ENCODE results near the gene JARID2. TPM values are rescaled to one million over a fixed set of nuclear protein-coding genes. Genes with fewer than 3 reads are reported as not detected.

The JARID2 gene
- total and polyA plus RNA-seq, 7 experiments from 2014 or later, result 6.9 to 39.6 (median 24.1) TPM

GRCh38 chr6:15239616-15240364 is 6.1 kb upstream of the JARID2 start:
- H3K27ac Mint-ChIP-seq, result no peak overlapping the region

DNA sequence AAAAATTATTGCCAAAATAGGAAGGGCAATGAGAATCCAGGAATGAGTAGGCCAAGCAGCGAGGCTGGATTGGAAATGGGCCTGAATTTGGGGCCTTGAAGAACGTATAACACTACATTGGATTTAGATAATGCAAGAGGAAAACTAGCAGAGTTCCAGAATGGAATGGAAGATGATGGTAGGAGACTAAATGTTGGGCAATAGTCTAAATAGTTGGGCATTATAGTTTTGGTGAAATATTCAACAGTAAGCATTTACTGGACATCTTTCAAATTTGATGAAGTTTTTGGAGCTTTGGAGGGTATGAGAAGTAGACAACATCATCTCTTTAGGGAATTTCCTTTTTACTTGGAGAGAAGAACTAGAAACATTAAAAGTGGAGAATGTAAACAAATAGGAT is 3.4 kb upstream of the JARID2 start:
- peaks cover 0 to 9% (median 0%) of the 10 kb centered on the region in 3 experiments for H3K36me3 ChIP-seq (ENCODE audit: control insufficient read depth in 2 of 3, insufficient read depth in 3 of 3, low read length in 3 of 3)
- no peak overlapping the region for H3K27ac ChIP-seq (ENCODE audit: low read depth, low read length)
- intact Hi-C loops (cut with micrococcal nuclease), result loop anchor here in 1 of 2 donors (2.0 to 10.0 kb wide), 3 partner anchors 58 to 1428 kb away; partner anchors contain the start of gene MCUR1
- H3K4me3 Mint-ChIP-seq, result no peak overlapping the region
- ChIA-PET CTCF (no interaction called here), POLR2A (interaction anchor here (1.2 kb wide), 1 partner anchor 162 kb away, joined by 4 read pairs; no protein-coding TSS in a partner anchor)
- H3K27me3 ChIP-seq (ENCODE audit: control insufficient read depth in 2 of 2, insufficient read depth in 2 of 2, low read length in 2 of 2), result no peaks in the 10 kb centered on the region
- DNase-seq (no peak), ATAC-seq (no peak)
- H3K27ac Mint-ChIP-seq, result peak overlapping the region in 1 of 9 donors; percentile 51
- H3K9me3 ChIP-seq (ENCODE audit: control insufficient read depth in 2 of 3, low read length in 3 of 3), result no peaks in the 10 kb centered on the region
- H3K4me3 ChIP-seq (ENCODE audit: low read length), result no peak overlapping the region
- peaks cover 0 to 3% (median 0%) of the 10 kb centered on the region in 5 donors for H3K36me3 Mint-ChIP-seq
- no peaks in the 10 kb centered on the region for H3K9me3 Mint-ChIP-seq
- H3K27me3 Mint-ChIP-seq, result no peaks in the 10 kb centered on the region
- peaks cover 7 to 18% (median 14%) of the 10 kb centered on the region in 7 donors for H3K4me1 Mint-ChIP-seq
- no peaks in the 10 kb centered on the region for H3K4me1 ChIP-seq (ENCODE audit: control insufficient read depth in 2 of 2, insufficient read depth in 2 of 2, low read length in 2 of 2)

More at GRCh38 chr6:15239616-15240364, 6.1 kb upstream of the JARID2 start:
- ATAC-seq, result no peak
- Mint-ChIP-seq H3K36me3 (no peaks in the 10 kb centered on the region), H3K4me3 (no peak overlapping the region), H3K4me1 (peaks cover 0 to 10% (median 5%) of the 10 kb centered on the region in 7 donors), H3K9me3 (no peaks in the 10 kb centered on the region), H3K27me3 (peaks cover 0 to 4% (median 0%) of the 10 kb centered on the region in 5 donors)
- POLR2A ChIA-PET, result interaction anchor here (0.6 to 0.7 kb wide), 2 partner anchors 10 to 66 kb away, joined by 3 to 4 read pairs; no protein-coding TSS in a partner anchor
- no peak for DNase-seq
- Histone ChIP-seq H3K27me3 (ENCODE audit: control insufficient read depth in 2 of 2, insufficient read depth in 2 of 2, low read length in 2 of 2) (no peaks in the 10 kb centered on the region), H3K4me1 (ENCODE audit: control insufficient read depth in 2 of 2, insufficient read depth in 2 of 2, low read length in 2 of 2) (no peaks in the 10 kb centered on the region), H3K27ac (ENCODE audit: low read depth, low read length) (no peak overlapping the region), H3K4me3 (ENCODE audit: low read length) (no peak overlapping the region), H3K36me3 (ENCODE audit: control insufficient read depth in 2 of 3, insufficient read depth in 3 of 3, low read length in 3 of 3) (no peaks in the 10 kb centered on the region), H3K9me3 (ENCODE audit: control insufficient read depth in 2 of 3, low read length in 3 of 3) (no peaks in the 10 kb centered on the region)
- CTCF ChIA-PET, result no interaction called here
- intact Hi-C loops (cut with micrococcal nuclease), result loop anchor here in 1 of 2 donors (10.0 kb wide), 2 partner anchors 785 to 1425 kb away; partner anchors contain the start of gene MCUR1

GRCh38 chr6:15242937-15243614 is 2.8 kb upstream of the JARID2 start:
- Mint-ChIP-seq H3K4me3 (peak overlapping the region in 6 of 10 donors; percentile 19 to 100 (median 48)), H3K9me3 (no peaks in the 10 kb centered on the region), H3K27ac (peak overlapping the region in 2 of 9 donors; percentile 37 to 51), H3K27me3 (no peaks in the 10 kb centered on the region), H3K4me1 (peaks cover 7 to 20% (median 14%) of the 10 kb centered on the region in 7 donors), H3K36me3 (peaks cover 0 to 3% (median 0%) of the 10 kb centered on the region in 5 donors)
- Histone ChIP-seq H3K27me3 (ENCODE audit: control insufficient read depth in 2 of 2, insufficient read depth in 2 of 2, low read length in 2 of 2) (no peaks in the 10 kb centered on the region), H3K9me3 (ENCODE audit: control insufficient read depth in 2 of 3, low read length in 3 of 3) (no peaks in the 10 kb centered on the region), H3K4me3 (ENCODE audit: low read length) (no peak overlapping the region), H3K36me3 (ENCODE audit: control insufficient read depth in 2 of 3, insufficient read depth in 3 of 3, low read length in 3 of 3) (peaks cover 0 to 11% (median 0%) of the 10 kb centered on the region in 3 experiments), H3K4me1 (ENCODE audit: control insufficient read depth in 2 of 2, insufficient read depth in 2 of 2, low read length in 2 of 2) (no peaks in the 10 kb centered on the region), H3K27ac (ENCODE audit: low read depth, low read length) (no peak overlapping the region)
- ChIA-PET CTCF (interaction anchor here (0.6 kb wide), 1 partner anchor 352 kb away, joined by 3 read pairs; no protein-coding TSS in a partner anchor), POLR2A (interaction anchor here (0.6 kb wide), 1 partner anchor 57 kb away, joined by 3 read pairs; no protein-coding TSS in a partner anchor)
- ATAC-seq, result no peak
- DNase-seq, result no peak
- intact Hi-C loops (cut with micrococcal nuclease), result loop anchor here in 1 of 2 donors (2.0 to 10.0 kb wide), 3 partner anchors 58 to 1428 kb away; partner anchors contain the start of gene MCUR1

DNA sequence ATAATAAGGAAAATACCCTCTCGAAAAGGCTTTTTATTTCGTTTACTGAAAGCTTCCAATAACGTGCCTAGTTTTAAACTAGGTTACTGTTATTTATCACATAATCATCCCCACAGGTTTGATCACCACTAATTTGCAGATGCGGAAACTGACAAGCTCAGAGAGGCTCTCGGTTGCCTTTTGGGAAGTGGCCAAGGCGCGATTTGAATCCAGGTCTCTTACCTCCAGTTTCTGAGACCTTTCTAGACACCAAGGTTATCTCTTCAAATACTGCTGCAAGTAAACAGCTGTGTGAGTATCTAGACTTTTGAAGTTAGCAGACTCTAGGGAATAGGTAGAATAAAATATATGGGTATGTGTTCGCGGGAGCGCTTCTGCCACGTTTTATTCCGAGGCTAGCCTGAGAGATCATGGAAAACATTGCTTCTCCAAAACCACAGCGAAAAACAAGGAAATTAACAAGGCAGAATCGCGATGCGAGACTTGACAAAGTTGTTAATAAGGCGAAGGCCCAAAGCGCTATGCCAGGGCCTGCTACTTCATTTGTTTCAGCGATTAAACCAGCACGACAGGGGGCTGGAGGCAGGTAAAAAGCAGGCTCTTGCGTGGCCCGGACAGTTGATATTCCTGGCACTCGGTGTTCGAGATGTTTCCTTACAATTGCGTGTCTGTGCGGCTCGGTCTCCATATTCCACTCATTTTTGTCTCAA is 1.8 kb upstream of the JARID2 start:
- H3K27ac Mint-ChIP-seq, result peak overlapping the region; percentile 28 to 95 (median 72)
- DNase-seq (no peak), ATAC-seq (no peak)
- peak overlapping the region; percentile 93 for H3K4me3 ChIP-seq (ENCODE audit: low read length)
- H3K27me3 Mint-ChIP-seq, result peaks cover 0 to 2% (median 0%) of the 10 kb centered on the region in 5 donors
- intact Hi-C loops (cut with micrococcal nuclease), result loop anchor here (2.0 to 10.0 kb wide), 7 partner anchors 59 to 1517 kb away; partner anchors contain the start of genes ATXN1 (in 1 of the 2), DTNBP1 (in 1 of the 2) and MCUR1 (in 1 of the 2)
- peaks cover 0 to 3% (median 0%) of the 10 kb centered on the region in 11 donors for H3K9me3 Mint-ChIP-seq
- H3K4me1 ChIP-seq (ENCODE audit: control insufficient read depth in 2 of 2, insufficient read depth in 2 of 2, low read length in 2 of 2), result no peaks in the 10 kb centered on the region
- H3K27ac ChIP-seq (ENCODE audit: low read depth, low read length), result peak overlapping the region; percentile 93
- ChIA-PET CTCF (no interaction called here), POLR2A (interaction anchor here (0.6 kb wide), 1 partner anchor 56 kb away, joined by 3 read pairs; no protein-coding TSS in a partner anchor)
- H3K27me3 ChIP-seq (ENCODE audit: control insufficient read depth in 2 of 2, insufficient read depth in 2 of 2, low read length in 2 of 2), result no peaks in the 10 kb centered on the region
- H3K36me3 Mint-ChIP-seq, result peaks cover 0 to 3% (median 0%) of the 10 kb centered on the region in 5 donors
- H3K4me1 Mint-ChIP-seq, result peaks cover 7 to 24% (median 16%) of the 10 kb centered on the region in 7 donors
- H3K9me3 ChIP-seq (ENCODE audit: control insufficient read depth in 2 of 3, low read length in 3 of 3), result no peaks in the 10 kb centered on the region
- peaks cover 0 to 11% (median 0%) of the 10 kb centered on the region in 3 experiments for H3K36me3 ChIP-seq (ENCODE audit: control insufficient read depth in 2 of 3, insufficient read depth in 3 of 3, low read length in 3 of 3)
- H3K4me3 Mint-ChIP-seq, result peak overlapping the region; percentile 70 to 100 (median 97)

DNA sequence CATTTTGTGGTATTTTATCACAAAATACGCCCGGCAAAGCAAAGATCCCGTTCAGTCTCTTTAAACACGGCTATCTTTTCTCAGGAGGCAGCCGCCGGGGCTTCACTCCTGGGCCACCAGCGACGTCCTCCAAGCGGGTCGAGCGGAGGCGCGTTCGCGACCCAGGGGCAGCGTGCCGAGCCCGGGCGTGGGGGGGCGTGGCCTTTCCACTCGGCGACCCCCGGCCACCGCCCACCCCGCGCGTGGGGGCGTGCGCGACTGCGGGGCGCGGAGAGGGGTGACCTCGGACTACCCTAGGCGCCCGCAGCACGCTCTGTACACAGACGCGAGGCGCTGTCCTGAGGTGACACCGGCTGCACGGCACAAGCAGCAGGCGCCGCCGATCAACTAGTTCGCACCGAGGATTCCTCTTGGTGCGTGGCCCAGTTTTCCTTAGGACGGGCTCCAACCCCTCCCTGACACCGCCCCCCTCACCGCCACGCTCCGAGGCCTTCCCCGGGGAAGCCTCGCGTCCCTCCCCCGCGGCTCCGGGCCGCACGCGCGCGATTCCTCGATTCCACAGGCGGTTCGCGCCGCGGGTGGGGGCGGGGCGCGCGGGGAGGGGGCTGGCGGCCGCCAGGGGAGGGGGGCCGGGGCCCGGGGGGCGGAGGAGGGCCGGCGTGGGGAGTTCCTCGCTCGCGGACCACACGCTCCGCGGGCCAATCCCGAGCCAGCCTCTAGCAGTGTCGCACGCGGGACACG is 1.1 kb upstream of the JARID2 start:
- ChIA-PET POLR2A (interaction anchor here (1.0 to 1.2 kb wide), 3 partner anchors 14 to 194 kb away, joined by 3 to 4 read pairs (median 3); no protein-coding TSS in a partner anchor), CTCF (no interaction called here)
- Mint-ChIP-seq H3K9me3 (peaks cover 0 to 5% (median 0%) of the 10 kb centered on the region in 11 donors), H3K4me1 (peaks cover 7 to 31% (median 18%) of the 10 kb centered on the region in 7 donors), H3K36me3 (peaks cover 0 to 3% (median 0%) of the 10 kb centered on the region in 5 donors), H3K27ac (peak overlapping the region; percentile 94 to 99 (median 97)), H3K4me3 (peak overlapping the region; percentile 94 to 100 (median 99)), H3K27me3 (peaks cover 0 to 2% (median 0%) of the 10 kb centered on the region in 5 donors)
- Histone ChIP-seq H3K4me1 (ENCODE audit: control insufficient read depth in 2 of 2, insufficient read depth in 2 of 2, low read length in 2 of 2) (peaks cover 4 to 6% of the 10 kb centered on the region in 2 donors), H3K27me3 (ENCODE audit: control insufficient read depth in 2 of 2, insufficient read depth in 2 of 2, low read length in 2 of 2) (no peaks in the 10 kb centered on the region), H3K4me3 (ENCODE audit: low read length) (peak overlapping the region; percentile 93), H3K27ac (ENCODE audit: low read depth, low read length) (peak overlapping the region; percentile 93), H3K9me3 (ENCODE audit: control insufficient read depth in 2 of 3, low read length in 3 of 3) (no peaks in the 10 kb centered on the region), H3K36me3 (ENCODE audit: control insufficient read depth in 2 of 3, insufficient read depth in 3 of 3, low read length in 3 of 3) (peaks cover 0 to 11% (median 0%) of the 10 kb centered on the region in 3 experiments)
- intact Hi-C loops (cut with micrococcal nuclease), result loop anchor here (1.0 to 10.0 kb wide), 27 partner anchors 38 to 1532 kb away; partner anchors contain the start of genes ATXN1 (in 2 of the 2), CD83 (in 2 of the 2), DTNBP1 (in 2 of the 2) and MCUR1 (in 2 of the 2)
- DNase-seq (peak in 5 of 9 donors; percentile 61 to 76 (median 72)), ATAC-seq (peak; percentile 25)
